Measurements from ENCODE around the gene REEP1.

REEP1 gene

DNA sequence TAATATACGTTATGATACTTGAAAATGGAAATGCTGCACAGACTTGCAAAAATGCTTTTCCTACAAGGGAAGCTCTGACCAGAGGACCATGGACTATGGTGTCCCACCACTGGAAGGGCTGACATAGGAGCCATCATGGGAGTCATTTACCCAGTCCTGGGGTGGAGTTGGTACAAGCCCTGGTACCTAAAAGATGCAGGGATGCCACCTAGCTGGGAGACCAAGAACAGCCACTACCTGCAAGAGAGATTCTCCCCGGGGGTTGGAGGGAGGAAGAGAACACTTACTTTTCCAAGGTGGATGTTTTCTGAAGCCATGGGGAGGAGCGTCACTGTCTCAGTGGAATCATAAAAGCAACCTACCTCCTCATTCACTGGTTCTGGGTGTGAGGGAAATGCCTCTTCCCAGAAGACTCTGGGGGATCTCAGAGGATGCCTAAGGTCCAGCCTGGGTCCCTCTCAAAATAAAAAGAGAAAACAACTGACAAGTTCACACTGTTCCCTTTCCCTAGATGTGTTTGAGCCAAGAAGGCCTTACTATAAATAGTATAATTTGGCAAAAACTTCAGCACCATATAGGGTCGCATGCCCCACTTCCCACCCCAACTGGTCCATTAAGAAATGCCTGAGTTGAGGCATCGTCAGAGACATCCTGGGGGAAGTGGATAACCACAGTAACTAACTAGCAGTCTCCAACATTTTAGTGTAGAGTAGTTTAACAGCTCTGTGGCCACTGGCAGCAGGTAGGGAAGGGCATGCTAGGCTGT lies 39.9 kb downstream of the REEP1 start:
- TF ChIP-seq, protein P1, sequence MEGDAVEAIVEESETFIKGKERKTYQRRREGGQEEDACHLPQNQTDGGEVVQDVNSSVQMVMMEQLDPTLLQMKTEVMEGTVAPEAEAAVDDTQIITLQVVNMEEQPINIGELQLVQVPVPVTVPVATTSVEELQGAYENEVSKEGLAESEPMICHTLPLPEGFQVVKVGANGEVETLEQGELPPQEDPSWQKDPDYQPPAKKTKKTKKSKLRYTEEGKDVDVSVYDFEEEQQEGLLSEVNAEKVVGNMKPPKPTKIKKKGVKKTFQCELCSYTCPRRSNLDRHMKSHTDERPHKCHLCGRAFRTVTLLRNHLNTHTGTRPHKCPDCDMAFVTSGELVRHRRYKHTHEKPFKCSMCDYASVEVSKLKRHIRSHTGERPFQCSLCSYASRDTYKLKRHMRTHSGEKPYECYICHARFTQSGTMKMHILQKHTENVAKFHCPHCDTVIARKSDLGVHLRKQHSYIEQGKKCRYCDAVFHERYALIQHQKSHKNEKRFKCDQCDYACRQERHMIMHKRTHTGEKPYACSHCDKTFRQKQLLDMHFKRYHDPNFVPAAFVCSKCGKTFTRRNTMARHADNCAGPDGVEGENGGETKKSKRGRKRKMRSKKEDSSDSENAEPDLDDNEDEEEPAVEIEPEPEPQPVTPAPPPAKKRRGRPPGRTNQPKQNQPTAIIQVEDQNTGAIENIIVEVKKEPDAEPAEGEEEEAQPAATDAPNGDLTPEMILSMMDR (IDR thresholded peaks at IDR 0.05): no peak

DNA sequence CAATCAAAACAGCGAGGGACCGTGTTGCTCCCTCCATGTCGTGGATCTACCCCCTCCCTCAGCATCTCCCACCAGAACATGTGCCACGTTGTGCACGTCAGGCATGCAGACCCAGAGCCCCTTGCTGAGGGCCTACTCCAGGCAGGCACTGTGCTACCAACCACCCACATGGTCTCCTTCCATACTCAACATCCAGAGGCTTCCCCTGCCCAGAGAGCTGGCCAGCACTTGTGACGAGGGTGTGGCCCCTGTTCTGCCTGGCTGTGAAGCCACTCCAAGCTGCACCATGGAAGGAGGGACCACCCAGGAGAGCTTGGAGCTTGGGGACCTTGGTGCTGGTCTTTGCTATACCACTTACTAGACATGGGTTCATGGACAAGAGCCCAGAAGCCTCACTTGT lies 40.5 kb downstream of the REEP1 start:
- TF ChIP-seq, protein P1 (IDR thresholded peaks at IDR 0.05): no peak

DNA sequence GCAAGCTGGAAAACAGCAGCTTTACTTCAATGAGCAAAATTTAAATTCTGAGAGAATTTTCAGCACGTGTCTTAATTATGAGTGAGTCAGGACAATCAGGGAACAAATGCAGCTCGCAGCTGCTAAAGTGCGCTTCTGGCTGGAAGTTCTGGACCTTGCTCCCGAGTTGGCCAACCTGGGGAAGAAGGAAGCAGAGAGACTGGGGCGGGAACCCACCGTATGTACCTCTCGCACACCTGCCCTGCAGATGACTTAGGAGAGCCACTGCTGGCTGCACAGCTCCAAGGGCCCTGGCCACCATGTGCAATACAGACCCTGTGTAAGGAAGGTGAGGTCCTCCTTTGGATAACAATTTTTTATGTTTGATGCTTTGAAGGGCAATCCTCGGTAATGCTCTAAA lies 42.4 kb downstream of the REEP1 start:
- TF ChIP-seq, protein P1 (IDR thresholded peaks at IDR 0.05): no peak

DNA sequence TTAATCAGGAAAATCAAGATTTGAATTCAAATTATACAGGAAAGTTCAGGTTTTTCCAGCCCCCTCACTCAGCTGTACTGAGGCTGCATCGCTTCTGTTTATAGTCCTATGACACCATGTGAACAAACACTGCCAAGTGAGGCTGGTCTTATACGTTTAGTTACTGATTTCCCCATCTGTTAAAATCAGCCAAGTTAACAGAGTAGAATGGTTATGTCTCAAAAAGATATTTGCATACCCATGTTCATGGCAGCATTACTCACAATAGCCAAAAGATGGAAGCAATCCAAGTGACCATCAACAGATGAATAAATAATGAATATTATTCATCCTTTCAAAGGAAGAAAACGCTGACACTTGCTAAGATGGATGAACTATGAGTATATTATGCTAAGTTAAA lies 43.8 kb downstream of the REEP1 start:
- TF ChIP-seq, protein P1 (IDR thresholded peaks at IDR 0.05): no peak

DNA sequence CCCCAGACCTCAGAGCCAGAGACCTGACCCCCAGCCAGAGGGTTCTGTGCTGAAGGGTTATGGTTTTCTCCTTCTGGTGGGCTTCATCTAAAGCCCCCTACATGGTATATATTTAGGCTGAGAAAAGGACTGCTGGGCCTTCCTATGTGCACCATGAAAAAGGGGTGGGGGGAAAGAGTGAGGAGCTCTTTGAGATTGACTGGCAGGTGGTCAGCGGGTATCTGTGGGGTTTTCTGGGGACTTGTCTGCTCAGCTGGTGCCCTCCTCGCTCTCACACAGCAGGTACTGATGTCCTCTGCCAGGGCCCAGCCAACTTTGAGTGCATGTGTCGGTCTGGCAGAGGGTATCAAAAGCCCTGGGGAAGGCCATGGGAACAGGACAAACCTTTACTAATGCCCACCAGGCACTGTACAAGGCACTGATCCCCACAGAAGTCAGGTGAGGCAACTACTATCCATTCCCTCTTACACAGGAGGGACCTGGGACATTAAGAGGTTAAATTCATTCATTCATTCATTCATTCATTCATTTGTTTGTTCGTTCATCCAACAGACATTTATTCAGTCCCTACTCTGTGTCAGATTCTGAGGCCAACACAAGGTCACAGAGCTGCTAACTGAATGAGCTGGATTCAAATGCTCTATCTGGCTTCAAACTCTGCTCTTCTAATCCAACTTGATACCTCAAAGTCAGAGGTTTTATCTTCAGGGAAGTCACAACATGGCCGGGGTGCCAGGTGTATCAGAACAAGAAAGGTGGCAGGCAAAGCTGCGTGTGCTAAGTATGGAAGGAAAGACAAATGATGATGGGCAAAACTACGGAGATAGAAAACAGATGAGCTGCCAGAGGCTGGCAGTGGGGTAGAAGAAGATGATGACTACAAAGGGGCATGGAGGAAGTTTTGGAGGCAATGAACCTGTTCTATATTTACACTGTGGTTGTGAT lies 44.6 kb downstream of the REEP1 start:
- TF ChIP-seq, protein P1 (IDR thresholded peaks at IDR 0.05): no peak

DNA sequence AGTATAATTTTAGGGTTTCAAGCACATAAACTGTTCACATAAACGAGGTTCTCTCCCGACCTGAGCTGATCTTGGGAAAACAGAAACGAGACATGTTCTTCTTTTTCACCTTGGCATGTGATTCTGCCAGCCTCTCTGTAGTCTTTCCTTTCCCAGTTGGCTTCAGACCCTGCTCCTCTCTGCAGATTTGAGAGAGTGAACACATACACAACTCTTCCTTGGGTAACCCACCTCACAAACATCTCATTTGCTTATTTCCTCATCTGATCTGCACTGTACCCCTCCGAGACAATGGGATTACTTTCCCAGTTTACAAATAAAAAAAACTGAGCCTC lies 46.1 kb downstream of the REEP1 start:
- TF ChIP-seq, protein P1 (IDR thresholded peaks at IDR 0.05): no peak

DNA sequence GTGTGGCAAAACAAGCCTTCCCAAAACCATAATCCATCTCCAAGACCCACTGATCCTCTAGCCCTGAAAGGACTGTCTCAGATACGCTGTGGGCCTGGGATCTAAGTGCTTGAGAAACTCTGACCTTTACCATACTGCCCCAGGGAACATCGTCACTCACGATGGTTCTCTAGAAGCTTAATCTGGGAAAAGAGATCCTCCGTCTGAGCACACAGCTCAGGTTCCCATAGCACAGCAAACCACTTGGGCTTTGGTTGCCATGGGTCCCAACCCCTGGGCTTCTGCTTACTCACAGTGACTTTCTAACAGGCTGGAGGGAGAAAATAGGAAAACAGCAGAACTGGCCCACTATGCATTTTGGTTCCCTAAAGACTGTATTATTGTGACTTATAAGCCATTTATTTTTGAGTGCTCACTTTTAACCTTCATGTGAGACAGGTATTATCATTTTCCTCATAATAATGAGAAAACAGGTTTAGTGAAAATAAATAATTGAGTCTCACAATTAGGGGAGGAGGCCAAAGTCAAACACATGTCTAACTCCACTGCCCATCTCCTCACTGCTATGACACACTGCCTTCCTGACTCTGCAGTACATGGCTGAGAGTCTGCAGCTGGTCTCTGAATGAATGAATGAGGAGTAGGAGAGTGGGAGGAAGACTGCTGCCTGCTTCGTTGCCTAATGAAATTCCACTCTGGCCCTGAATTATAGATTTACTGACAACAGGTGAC lies 46.7 kb downstream of the REEP1 start:
- TF ChIP-seq, protein P1 (IDR thresholded peaks at IDR 0.05): no peak

Data from LNCAP (cell line).